NB4 (cell line): ENCODE results near the gene ST13.

Source experiments
- DNase-seq: peaks from one replicate; pipeline ENCODE4 v3.0.0; 2010; ENCODE audit warnings: low read depth
- H3K4me3 ChIP-seq: one replicate; pipeline ENCODE4 v1.5.1; 2011; ENCODE audit warnings: mild to moderate bottlenecking, low read depth, low read length, moderate library complexity
- CTCF ChIP-seq: IDR thresholded peaks from one replicate; pipeline ENCODE4 v1.5.1; 2012; ENCODE audit warnings: low read depth, low read length
- MAX ChIP-seq: IDR thresholded peaks from 2 replicates; pipeline ENCODE4 v1.6.1; 2011; ENCODE audit warnings: low read depth, low read length
- MYC ChIP-seq: IDR thresholded peaks from 2 replicates; pipeline ENCODE4 v1.6.1; 2011; ENCODE audit warnings: low read depth, low read length
- POLR2A ChIP-seq: IDR thresholded peaks from 2 replicates; pipeline ENCODE4 v1.6.1; 2011; ENCODE audit warnings: mild to moderate bottlenecking; ENCODE audit not compliant: insufficient read length; ENCODE audit errors: extremely low read depth

ST13 gene

GRCh38 chr22:40817737-40818136, 38.7 kb downstream of the ST13 start:
- DNase-seq, result no peak
- H3K4me3 ChIP-seq, result peak overlapping the region; percentile 94
- TF ChIP-seq CTCF (no peak), MAX (no peak), MYC (no peak), POLR2A (no peak)

- TF ChIP-seq CTCF, result no peak
- no peak for TF ChIP-seq MYC
- TF ChIP-seq POLR2A, result no peak
- TF ChIP-seq MAX, result no peak
- DNase-seq, result no peak
- H3K4me3 ChIP-seq, result no peak overlapping the region
These were observed 42.5 kb downstream of the ST13 start for GRCh38 chr22:40813912-40814315.

GRCh38 chr22:40808018-40808841, 48.2 kb downstream of the ST13 start:
- TF ChIP-seq MYC (no peak), MAX (no peak), POLR2A (no peak), CTCF (no peak)
- no peak for DNase-seq
- no peak overlapping the region for H3K4me3 ChIP-seq

GRCh38 chr22:40806711-40807110, 49.7 kb downstream of the ST13 start:
- no peak for DNase-seq
- no peak for TF ChIP-seq POLR2A
- no peak for TF ChIP-seq MAX
- no peak for TF ChIP-seq MYC
- no peak for TF ChIP-seq CTCF
- no peak overlapping the region for H3K4me3 ChIP-seq

- TF ChIP-seq POLR2A (no peak), CTCF (no peak), MYC (no peak), MAX (no peak)
- no peak overlapping the region for H3K4me3 ChIP-seq
- DNase-seq, result no peak
These were observed 50.7 kb downstream of the ST13 start for GRCh38 chr22:40805699-40806203.

GRCh38 chr22:40805239-40805638, 51.2 kb downstream of the ST13 start:
- no peak for DNase-seq
- TF ChIP-seq MAX (no peak), CTCF (no peak), POLR2A (no peak), MYC (no peak)
- no peak overlapping the region for H3K4me3 ChIP-seq
